Measurements from ENCODE around the gene ITPKB.
A peak's percentile ranks its signal among the peaks of the same experiment; 100 is the strongest.

Gene ITPKB

DNA sequence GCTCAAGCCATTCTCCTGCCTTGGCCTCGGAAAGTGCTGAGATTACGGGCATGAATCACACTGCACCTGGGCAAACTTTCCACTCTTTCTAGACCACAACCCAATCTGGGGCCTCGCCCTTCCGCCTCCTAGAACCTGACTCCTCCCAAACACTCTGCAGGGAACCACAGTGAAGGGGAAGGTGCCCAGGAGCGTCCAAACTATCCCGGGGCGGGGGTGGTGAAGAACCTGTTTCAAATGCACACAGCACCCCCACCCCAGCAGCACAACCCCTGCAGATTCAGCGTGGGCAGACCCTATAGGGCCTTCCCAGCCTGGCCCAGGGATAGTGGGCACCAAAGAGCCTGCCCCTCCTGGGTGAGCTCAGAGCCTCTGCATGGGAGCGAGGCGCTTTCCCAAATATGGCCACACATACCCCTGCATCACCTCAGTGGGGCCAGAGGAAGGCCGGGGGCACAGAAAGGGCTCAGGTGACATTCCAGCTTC, 103.6 kb downstream of the ITPKB start:
- H3K4me3 ChIP-seq (replicated peaks in 1 of 2; ENCODE audit: low read depth in 2 of 2, low read length in 2 of 2): no peak overlapping the region
- TF ChIP-seq, protein P1, sequence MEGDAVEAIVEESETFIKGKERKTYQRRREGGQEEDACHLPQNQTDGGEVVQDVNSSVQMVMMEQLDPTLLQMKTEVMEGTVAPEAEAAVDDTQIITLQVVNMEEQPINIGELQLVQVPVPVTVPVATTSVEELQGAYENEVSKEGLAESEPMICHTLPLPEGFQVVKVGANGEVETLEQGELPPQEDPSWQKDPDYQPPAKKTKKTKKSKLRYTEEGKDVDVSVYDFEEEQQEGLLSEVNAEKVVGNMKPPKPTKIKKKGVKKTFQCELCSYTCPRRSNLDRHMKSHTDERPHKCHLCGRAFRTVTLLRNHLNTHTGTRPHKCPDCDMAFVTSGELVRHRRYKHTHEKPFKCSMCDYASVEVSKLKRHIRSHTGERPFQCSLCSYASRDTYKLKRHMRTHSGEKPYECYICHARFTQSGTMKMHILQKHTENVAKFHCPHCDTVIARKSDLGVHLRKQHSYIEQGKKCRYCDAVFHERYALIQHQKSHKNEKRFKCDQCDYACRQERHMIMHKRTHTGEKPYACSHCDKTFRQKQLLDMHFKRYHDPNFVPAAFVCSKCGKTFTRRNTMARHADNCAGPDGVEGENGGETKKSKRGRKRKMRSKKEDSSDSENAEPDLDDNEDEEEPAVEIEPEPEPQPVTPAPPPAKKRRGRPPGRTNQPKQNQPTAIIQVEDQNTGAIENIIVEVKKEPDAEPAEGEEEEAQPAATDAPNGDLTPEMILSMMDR (IDR thresholded peaks at IDR 0.05; ENCODE audit: low read depth, low read length): no peak
- no peak for DNase-seq (ENCODE audit: low read depth in 2 of 2)

DNA sequence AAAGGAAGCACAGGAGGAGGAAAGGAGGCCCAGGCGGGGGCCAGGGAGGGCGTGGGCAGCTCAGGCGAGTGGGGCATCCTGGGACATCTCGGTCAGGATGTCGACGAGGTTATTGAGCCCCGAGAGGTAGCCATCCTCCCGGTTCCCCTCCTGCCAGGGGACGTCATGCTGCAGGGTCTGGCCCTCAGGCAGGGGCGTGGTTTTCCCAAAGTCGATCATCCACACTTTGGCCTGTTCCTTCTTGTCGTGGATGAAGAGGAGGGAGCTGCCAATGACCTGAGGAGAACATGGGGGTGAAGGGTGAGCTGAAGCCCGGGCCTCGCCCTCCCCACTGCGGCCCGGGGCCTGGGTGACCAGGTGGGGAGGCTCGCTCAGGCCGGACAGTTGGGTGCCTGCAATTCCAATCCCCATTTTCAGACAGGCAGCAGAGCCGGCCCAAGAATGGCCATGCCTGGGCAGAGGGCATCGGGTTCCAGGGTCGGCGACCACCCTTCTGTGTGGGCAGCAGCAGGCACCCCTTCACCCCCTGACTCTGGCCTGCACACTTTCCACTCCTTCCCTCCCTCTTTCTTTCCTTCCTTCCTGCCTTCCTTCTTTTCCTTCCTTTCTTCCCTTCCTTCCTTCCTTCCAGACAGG, 104.4 kb downstream of the ITPKB start:
- TF ChIP-seq, protein P1 (IDR thresholded peaks at IDR 0.05; ENCODE audit: low read depth, low read length): no peak
- DNase-seq (ENCODE audit: low read depth in 2 of 2): no peak
- H3K4me3 ChIP-seq (replicated peaks in 1 of 2; ENCODE audit: low read depth in 2 of 2, low read length in 2 of 2): no peak overlapping the region

DNA sequence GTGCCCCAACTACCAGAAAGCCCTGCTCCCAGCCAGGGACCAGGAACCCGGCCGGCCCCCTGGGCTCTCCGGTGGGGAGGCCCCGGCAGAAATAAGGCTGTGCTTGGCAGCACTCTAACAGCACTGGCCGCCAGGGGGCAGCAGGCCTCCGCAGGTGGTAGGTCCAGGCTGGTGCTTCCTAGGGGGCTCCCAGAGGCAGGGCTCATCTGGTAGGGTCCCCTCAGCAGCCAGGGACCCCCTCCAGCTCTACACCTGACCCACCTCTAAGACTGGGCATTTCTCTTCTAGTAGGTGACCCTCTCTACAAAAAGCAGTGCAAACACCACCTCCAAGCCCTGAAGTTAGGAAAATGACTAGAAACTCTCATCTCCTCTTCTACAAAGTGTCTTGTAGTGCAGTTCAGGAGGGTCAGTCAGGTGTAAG, 104.9 kb downstream of the ITPKB start:
- no peak overlapping the region for H3K4me3 ChIP-seq (replicated peaks in 1 of 2; ENCODE audit: low read depth in 2 of 2, low read length in 2 of 2)
- TF ChIP-seq, protein P1 (IDR thresholded peaks at IDR 0.05; ENCODE audit: low read depth, low read length): peak; percentile 93
- peak; percentile 73 to 75 for DNase-seq (ENCODE audit: low read depth in 2 of 2)

DNA sequence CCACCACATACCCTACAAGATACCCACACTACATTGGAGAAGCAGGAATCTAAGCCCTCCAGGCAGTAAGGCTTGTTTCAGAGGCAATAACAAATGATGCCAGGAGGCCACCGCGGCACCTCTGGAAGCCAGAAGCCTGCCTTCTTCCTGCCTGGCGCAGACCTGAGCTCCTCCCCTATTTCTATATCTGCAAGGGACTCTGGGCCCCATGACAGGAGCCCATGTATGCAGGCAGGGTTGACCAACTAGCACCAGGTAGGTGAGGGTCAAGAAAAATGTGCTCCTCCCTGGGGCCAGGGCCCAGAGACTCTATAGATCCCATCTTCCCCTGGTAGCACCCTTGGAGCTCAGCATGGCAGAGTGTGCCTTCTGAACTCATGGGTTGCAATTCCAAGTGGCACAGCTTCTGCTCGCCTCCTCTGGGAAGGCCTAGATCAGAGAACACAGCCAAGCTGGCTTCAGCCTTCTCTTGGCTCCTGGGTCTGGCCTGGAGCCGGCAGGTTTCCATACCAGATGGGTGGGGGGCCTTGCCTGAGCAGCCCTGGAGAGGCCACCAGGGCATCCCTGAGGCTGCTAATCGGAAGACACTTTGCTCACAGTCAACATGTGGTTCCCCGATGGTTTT, 105.4 kb downstream of the ITPKB start:
- no peak overlapping the region for H3K4me3 ChIP-seq (replicated peaks in 1 of 2; ENCODE audit: low read depth in 2 of 2, low read length in 2 of 2)
- TF ChIP-seq, protein P1 (IDR thresholded peaks at IDR 0.05; ENCODE audit: low read depth, low read length): no peak
- no peak for DNase-seq (ENCODE audit: low read depth in 2 of 2)

DNA sequence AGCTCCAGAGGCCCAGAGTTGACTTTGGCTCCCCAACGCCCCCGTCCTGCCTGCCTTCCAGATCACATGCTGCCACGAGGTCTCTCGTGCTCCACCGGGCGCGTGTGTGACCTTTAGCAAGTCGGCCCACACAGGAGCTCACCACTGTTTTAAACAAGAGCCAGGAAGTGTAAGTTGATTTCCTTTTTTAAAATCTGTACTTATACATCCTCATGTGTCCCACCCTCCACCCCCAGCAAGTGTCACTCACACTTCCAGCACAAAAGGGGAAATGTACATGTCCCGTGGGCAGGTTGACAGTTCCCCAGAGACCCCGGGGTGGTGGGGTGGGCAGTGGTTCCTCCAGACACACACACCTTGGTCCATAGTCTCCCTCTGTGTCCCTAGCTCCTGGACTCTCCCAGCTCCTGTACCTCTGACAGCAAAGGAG, 106.1 kb downstream of the ITPKB start:
- DNase-seq (ENCODE audit: low read depth in 2 of 2): no peak

DNA sequence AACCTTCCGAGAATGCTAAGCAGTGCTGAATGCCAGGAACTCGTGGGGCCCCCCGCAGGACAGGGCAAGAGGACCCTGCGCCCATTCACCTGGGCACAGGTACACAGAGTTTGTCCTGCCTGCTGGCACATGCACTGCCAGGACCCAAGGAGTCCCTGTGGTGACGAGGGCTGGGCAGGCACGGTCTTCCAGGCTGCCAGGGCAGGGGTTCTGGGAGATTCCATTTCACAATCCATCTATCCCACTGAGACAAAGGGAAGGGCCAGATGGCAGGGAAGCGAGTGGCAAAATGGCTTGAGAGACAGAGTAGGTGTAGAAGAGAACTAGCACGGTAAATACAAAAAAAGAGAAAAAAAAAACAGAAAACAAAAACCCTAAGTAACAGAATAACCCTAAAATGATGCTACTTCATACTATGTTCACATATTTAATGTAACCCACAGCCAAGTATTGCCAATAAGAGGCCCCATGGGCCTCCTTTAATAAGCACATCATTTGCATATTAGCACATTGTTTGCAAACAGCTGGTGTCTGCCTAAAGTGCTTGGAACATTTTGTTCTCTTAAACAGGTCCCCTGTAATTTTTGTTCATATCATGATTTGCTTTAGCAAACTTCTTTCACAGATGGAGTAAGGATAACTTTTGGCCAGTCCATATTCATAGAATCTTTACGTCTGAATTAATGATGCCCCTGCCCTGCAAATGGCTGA, 106.8 kb downstream of the ITPKB start:
- H3K4me3 ChIP-seq (replicated peaks in 1 of 2; ENCODE audit: low read depth in 2 of 2, low read length in 2 of 2): no peak overlapping the region
- DNase-seq (ENCODE audit: low read depth in 2 of 2): no peak
- TF ChIP-seq, protein P1 (IDR thresholded peaks at IDR 0.05; ENCODE audit: low read depth, low read length): no peak

More for the DNA sequence above, 106.1 kb downstream of the ITPKB start:
- H3K4me3 ChIP-seq (replicated peaks in 1 of 2; ENCODE audit: low read depth in 2 of 2, low read length in 2 of 2): no peak overlapping the region
- TF ChIP-seq, protein P1 (IDR thresholded peaks at IDR 0.05; ENCODE audit: low read depth, low read length): no peak
